Keratinocyte (primary cell): ENCODE measurements around the gene ANKS1B. TPM values are rescaled to one million over a fixed set of nuclear protein-coding genes. Genes with fewer than 3 reads are reported as not detected.

ENCODE experiments used
- DNase-seq: peaks from one replicate; pipeline ENCODE4 v3.0.0-alpha.2; 2011; ENCODE audit warnings: low read depth, missing footprints, low spot score
- FAIRE-seq: peaks from 2 replicates; lab custom pipeline; 2011; peaks lifted over from hg19 to GRCh38; lab: Jason Lieb, UNC
- H2AFZ ChIP-seq: 2 replicates; pipeline ENCODE4 v1.6.0; 2012; ENCODE audit warnings: low read length, control low read depth, inconsistent platforms; ENCODE audit not compliant: control insufficient read depth
- H3K27ac ChIP-seq: 2 replicates; pipeline ENCODE4 v1.5.1; 2011; ENCODE audit warnings: low read length; ENCODE audit not compliant: control insufficient read depth, insufficient read depth
- H3K27me3 ChIP-seq: 3 replicates; pipeline ENCODE4 v1.6.0; 2011; ENCODE audit warnings: low read length; ENCODE audit not compliant: control insufficient read depth, insufficient read depth; ENCODE audit errors: extremely low read depth
- H3K36me3 ChIP-seq, 2 experiments: 2 replicates in 1 of 2; 3 replicates in 1 of 2; pipeline ENCODE4 v1.5.1; 2011; ENCODE audit warnings: low read length in 2 of 2, mild to moderate bottlenecking in 1 of 2; ENCODE audit not compliant: control insufficient read depth in 2 of 2, insufficient read depth in 2 of 2; ENCODE audit errors: extremely low read depth in 1 of 2
- H3K4me1 ChIP-seq: 3 replicates; pipeline ENCODE4 v1.5.1; 2011; ENCODE audit warnings: low read length; ENCODE audit not compliant: control insufficient read depth, insufficient read depth; ENCODE audit errors: extremely low read depth
- H3K4me2 ChIP-seq: 3 replicates; pipeline ENCODE4 v1.6.0; 2011; ENCODE audit warnings: low read depth, low read length; ENCODE audit not compliant: control insufficient read depth, insufficient read depth; ENCODE audit errors: extremely low read depth
- H3K4me3 ChIP-seq, 3 experiments: fragments of 200-600 bp in 1 of 3; sonication (generic) in 1 of 3; 2 replicates in 2 of 3; 3 replicates in 1 of 3; pipeline ENCODE4 v1.5.1; 2011 to 2016; ENCODE audit warnings: low read length in 3 of 3, mild to moderate bottlenecking in 3 of 3, control low read depth in 2 of 3, inconsistent platforms in 1 of 3, low read depth in 1 of 3, mixed read lengths in 1 of 3, mixed run types in 1 of 3, moderate library complexity in 1 of 3; ENCODE audit not compliant: control insufficient read depth in 2 of 3, insufficient read depth in 2 of 3; ENCODE audit errors: extremely low read depth in 1 of 3
- H3K79me2 ChIP-seq: 2 replicates; pipeline ENCODE4 v1.6.0; 2012; ENCODE audit warnings: low read length; ENCODE audit not compliant: control insufficient read depth, insufficient read depth
- H3K9ac ChIP-seq: 3 replicates; pipeline ENCODE4 v1.6.0; 2011; ENCODE audit warnings: low read length; ENCODE audit not compliant: control insufficient read depth, insufficient read depth; ENCODE audit errors: extremely low read depth
- H3K9me1 ChIP-seq: 3 replicates; pipeline ENCODE4 v1.6.0; 2011; ENCODE audit warnings: low read length; ENCODE audit not compliant: control insufficient read depth, insufficient read depth; ENCODE audit errors: extremely low read depth
- H3K9me3 ChIP-seq: 2 replicates; pipeline ENCODE4 v1.5.1; 2012; ENCODE audit warnings: low read depth, low read length; ENCODE audit not compliant: control insufficient read depth
- H4K20me1 ChIP-seq: 3 replicates; pipeline ENCODE4 v1.6.0; 2011; ENCODE audit warnings: low read length; ENCODE audit not compliant: control insufficient read depth, insufficient read depth; ENCODE audit errors: extremely low read depth
- CTCF ChIP-seq, 3 experiments: IDR thresholded peaks in 1 of 3; conservative IDR thresholded peaks in 1 of 3; optimal IDR thresholded peaks in 1 of 3; 2 replicates in 2 of 3; 3 replicates in 1 of 3; pipeline versions ENCODE3 to v1.5.1; 2011; ENCODE audit warnings: low read length in 3 of 3, mild to moderate bottlenecking in 3 of 3, moderate library complexity in 2 of 3, control low read depth in 1 of 3, inconsistent platforms in 1 of 3; ENCODE audit not compliant: insufficient read depth in 2 of 3; ENCODE audit errors: extremely low read depth in 1 of 3
- EZH2 ChIP-seq: IDR thresholded peaks from one replicate; pipeline ENCODE4 v1.6.1; 2012; ENCODE audit warnings: inconsistent platforms, mild to moderate bottlenecking, low read length, moderate library complexity
- dilution Hi-C: fragments of 300-500 bp; cut with MboI; formaldehyde crosslinking; loops from one replicate; pipeline ENCODE4 v1.7.0; 2020; ENCODE audit warnings: low sequenced_read_pairs; ENCODE audit not compliant: extremely low pct_ligation_motif_present
- polyA plus RNA-seq, 5 experiments: library from polyadenylated mRNA; depleted of rRNA in 3 of 5; stranded (reverse) in 3 of 5; stranded (forward) in 1 of 5; unstranded in 1 of 5; fragments of >200 nt; gene quantifications; 1 replicate in 1 of 5; 2 replicates in 3 of 5; 3 replicates in 1 of 5; pipeline versions ENCODE4 v1.2.1 to v1.2.3, GENCODE V29; 2011 to 2012; ENCODE audit warnings: missing spikeins in 2 of 5, low read depth in 1 of 5, low replicate concordance in 1 of 5

Gene ANKS1B
- polyA plus RNA-seq, 1 donor (not counting 4 experiments of a cell fraction or from before 2014, with no cell fraction given) = not detected

GRCh38 chr12:99231031-99231430, 753.7 kb downstream of the ANKS1B start:
- no peak for TF ChIP-seq CTCF (optimal IDR thresholded peaks at IDR 0.05 in 1 of 3, IDR thresholded peaks at IDR 0.05 in 1 of 3, conservative IDR thresholded peaks at IDR 0.05 in 1 of 3; ENCODE audit: extremely low read depth in 1 of 3, insufficient read depth in 2 of 3, low read length in 3 of 3)
- no peak for TF ChIP-seq EZH2
- FAIRE-seq = no peak
- dilution Hi-C loops = no loop called here
- H3K36me3 ChIP-seq = no peaks in the 10 kb centered on the region
- no peaks in the 10 kb centered on the region for H3K9me3 ChIP-seq
- no peak overlapping the region for H3K4me3 ChIP-seq
- H3K9ac ChIP-seq = no peak overlapping the region
- no peak for DNase-seq
- H3K27ac ChIP-seq = no peak overlapping the region
- H3K4me2 ChIP-seq = no peak overlapping the region
- no peak overlapping the region for H2AFZ ChIP-seq
- no peaks in the 10 kb centered on the region for H3K79me2 ChIP-seq
- no peaks in the 10 kb centered on the region for H3K27me3 ChIP-seq
- H3K9me1 ChIP-seq = no peaks in the 10 kb centered on the region
- H3K4me1 ChIP-seq = no peaks in the 10 kb centered on the region
- no peaks in the 10 kb centered on the region for H4K20me1 ChIP-seq

- Histone ChIP-seq H3K9me1 (no peaks in the 10 kb centered on the region), H3K4me3 (no peak overlapping the region), H3K27me3 (no peaks in the 10 kb centered on the region), H3K79me2 (no peaks in the 10 kb centered on the region), H3K9ac (no peak overlapping the region), H3K4me1 (no peaks in the 10 kb centered on the region), H3K4me2 (no peak overlapping the region), H3K36me3 (no peaks in the 10 kb centered on the region), H3K9me3 (no peaks in the 10 kb centered on the region), H2AFZ (no peak overlapping the region), H4K20me1 (no peaks in the 10 kb centered on the region), H3K27ac (no peak overlapping the region)
- FAIRE-seq (no peak), DNase-seq (no peak)
- dilution Hi-C loops = no loop called here
- TF ChIP-seq CTCF (optimal IDR thresholded peaks at IDR 0.05 in 1 of 3, IDR thresholded peaks at IDR 0.05 in 1 of 3, conservative IDR thresholded peaks at IDR 0.05 in 1 of 3; ENCODE audit: extremely low read depth in 1 of 3, insufficient read depth in 2 of 3, low read length in 3 of 3) (no peak), EZH2 (no peak)
These were observed 760.5 kb downstream of the ANKS1B start for GRCh38 chr12:99224237-99224636.
